Caco-2 (cell line): Measurements from ENCODE around the gene HADH. TPM values are rescaled to one million over a fixed set of nuclear protein-coding genes. Genes with fewer than 3 reads are reported as not detected.

Experiments used
- BruUV-seq: library from RNA; stranded (reverse); fragments of 400-500 nt; replicated peaks from 2 replicates; lab custom pipeline; 2021; lab: Mats Ljungman, UMichigan
- CTCF ChIA-PET: fragments of 300-600 bp; sonication (Branson Sonifier 250); formaldehyde crosslinking; loops from one replicate; lab custom pipeline; 2022; ENCODE audit warnings: antibody characterized with exemption; lab: Charles Lee
- POLR2A ChIA-PET: fragments of 300-600 bp; sonication (Branson Sonifier 250); formaldehyde crosslinking; loops from one replicate; lab custom pipeline; 2022; ENCODE audit warnings: antibody characterized with exemption; lab: Charles Lee
- DNase-seq, 2 experiments: peaks; one replicate each; pipeline versions ENCODE4 v3.0.0 to v3.0.0-alpha.2; 2020 to 2022
- H3K27me3 ChIP-seq: replicated peaks from 2 replicates; pipeline ENCODE4 v1.6.0; 2011; ENCODE audit warnings: low read length; ENCODE audit not compliant: control insufficient read depth, insufficient read depth
- H3K36me3 ChIP-seq: 2 replicates; pipeline ENCODE4 v1.5.1; 2011; ENCODE audit warnings: low read length; ENCODE audit not compliant: control insufficient read depth, insufficient read depth
- H3K4me1 ChIP-seq: fragments of 250-450 bp; sonication (Bioruptor Pico); 2 replicates; pipeline ENCODE4 v1.5.1; 2020; ENCODE audit warnings: mild to moderate bottlenecking
- H3K4me3 ChIP-seq: 2 replicates; pipeline ENCODE4 v1.5.1; 2011; ENCODE audit warnings: low read depth, mild to moderate bottlenecking, control low read depth, low read length
- H3K9me3 ChIP-seq: fragments of 250-450 bp; sonication (Bioruptor Pico); 2 replicates; pipeline ENCODE4 v1.5.1; 2020; ENCODE audit warnings: mild to moderate bottlenecking, moderate library complexity
- H3K27ac Mint-ChIP-seq: one replicate; pipeline ENCODE4 v1.8.0; 2022; ENCODE audit warnings: mixed read lengths; ENCODE audit not compliant: unreplicated experiment
- H3K27me3 Mint-ChIP-seq: one replicate; pipeline ENCODE4 v1.8.0; 2022; ENCODE audit warnings: mixed read lengths; ENCODE audit not compliant: insufficient read depth, unreplicated experiment
- H3K36me3 Mint-ChIP-seq: one replicate; pipeline ENCODE4 v1.8.0; 2022; ENCODE audit warnings: mild to moderate bottlenecking, mixed read lengths; ENCODE audit not compliant: insufficient read depth, unreplicated experiment
- H3K4me1 Mint-ChIP-seq: one replicate; pipeline ENCODE4 v1.8.0; 2022; ENCODE audit warnings: low read depth, mixed read lengths; ENCODE audit not compliant: unreplicated experiment
- H3K4me3 Mint-ChIP-seq: one replicate; pipeline ENCODE4 v1.8.0; 2022; ENCODE audit warnings: mild to moderate bottlenecking, moderate library complexity, mixed read lengths; ENCODE audit not compliant: unreplicated experiment
- H3K9me3 Mint-ChIP-seq: one replicate; pipeline ENCODE4 v1.8.0; 2022; ENCODE audit warnings: mixed read lengths; ENCODE audit not compliant: unreplicated experiment
- CTCF ChIP-seq, 2 experiments: fragments of 200-600 bp in 1 of 2; IDR thresholded peaks; 1 replicate in 1 of 2; 2 replicates in 1 of 2; pipeline versions ENCODE4 v1.5.1 to v1.8.0; 2011 to 2022; ENCODE audit warnings: antibody characterized with exemption in 1 of 2, control low read depth in 1 of 2, inconsistent platforms in 1 of 2, low read depth in 1 of 2, low read length in 1 of 2, mild to moderate bottlenecking in 1 of 2, moderate library complexity in 1 of 2; ENCODE audit not compliant: insufficient read depth in 1 of 2, severe bottlenecking in 1 of 2, unreplicated experiment in 1 of 2
- intact Hi-C: fragments of 100-400 bp; cut with micrococcal nuclease; formaldehyde crosslinking; loops from one replicate; pipeline ENCODE4 v1.10.0; 2022; ENCODE audit not compliant: unreplicated experiment
- total RNA-seq: library from RNA; stranded (reverse); gene quantifications from 2 replicates; pipeline ENCODE4 v1.2.3, GENCODE V29; 2022

HADH gene
- total RNA-seq, 1 experiment from 2014 or later = 35.8 TPM

GRCh38 chr4:108070775-108071174, 81.1 kb downstream of the HADH start:
- Histone ChIP-seq H3K4me3 (no peak overlapping the region), H3K4me1 (no peaks in the 10 kb centered on the region), H3K36me3 (no peaks in the 10 kb centered on the region), H3K9me3 (no peaks in the 10 kb centered on the region), H3K27me3 (no peaks in the 10 kb centered on the region)
- Mint-ChIP-seq H3K4me3 (no peak overlapping the region), H3K27ac (no peak overlapping the region), H3K9me3 (no peaks in the 10 kb centered on the region), H3K4me1 (no peaks in the 10 kb centered on the region), H3K27me3 (no peaks in the 10 kb centered on the region), H3K36me3 (peaks cover 5% of the 10 kb centered on the region)
- intact Hi-C loops = no loop called here
- POLR2A ChIA-PET = no interaction called here
- no peak for TF ChIP-seq CTCF (IDR thresholded peaks at IDR 0.05; ENCODE audit: insufficient read depth in 1 of 2, low read depth in 1 of 2, low read length in 1 of 2, severe bottlenecking in 1 of 2, unreplicated experiment in 1 of 2)
- no peak for DNase-seq
- CTCF ChIA-PET = no interaction called here
- no TSS peak for BruUV-seq

GRCh38 chr4:108072300-108072699, 82.6 kb downstream of the HADH start:
- intact Hi-C loops = no loop called here
- Histone ChIP-seq H3K4me1 (no peaks in the 10 kb centered on the region), H3K36me3 (no peaks in the 10 kb centered on the region), H3K27me3 (no peaks in the 10 kb centered on the region), H3K9me3 (no peaks in the 10 kb centered on the region), H3K4me3 (no peak overlapping the region)
- no peak overlapping the region for H3K27ac Mint-ChIP-seq
- no peak for TF ChIP-seq CTCF (IDR thresholded peaks at IDR 0.05; ENCODE audit: insufficient read depth in 1 of 2, low read depth in 1 of 2, low read length in 1 of 2, severe bottlenecking in 1 of 2, unreplicated experiment in 1 of 2)
- no TSS peak for BruUV-seq
- ChIA-PET POLR2A (no interaction called here), CTCF (no interaction called here)
- H3K4me3 Mint-ChIP-seq = no peak overlapping the region
- no peaks in the 10 kb centered on the region for H3K27me3 Mint-ChIP-seq
- no peaks in the 10 kb centered on the region for H3K4me1 Mint-ChIP-seq
- no peaks in the 10 kb centered on the region for H3K36me3 Mint-ChIP-seq
- H3K9me3 Mint-ChIP-seq = no peaks in the 10 kb centered on the region
- no peak for DNase-seq

GRCh38 chr4:108078024-108078733, 88.5 kb downstream of the HADH start:
- Mint-ChIP-seq H3K4me3 (no peak overlapping the region), H3K27ac (no peak overlapping the region), H3K36me3 (no peaks in the 10 kb centered on the region), H3K27me3 (peaks cover 3% of the 10 kb centered on the region), H3K9me3 (no peaks in the 10 kb centered on the region), H3K4me1 (no peaks in the 10 kb centered on the region)
- intact Hi-C loops = no loop called here
- Histone ChIP-seq H3K36me3 (no peaks in the 10 kb centered on the region), H3K4me1 (no peaks in the 10 kb centered on the region), H3K4me3 (no peak overlapping the region), H3K9me3 (no peaks in the 10 kb centered on the region), H3K27me3 (no peaks in the 10 kb centered on the region)
- DNase-seq = no peak
- CTCF ChIA-PET = no interaction called here
- no TSS peak for BruUV-seq
- no peak for TF ChIP-seq CTCF (IDR thresholded peaks at IDR 0.05; ENCODE audit: insufficient read depth in 1 of 2, low read depth in 1 of 2, low read length in 1 of 2, severe bottlenecking in 1 of 2, unreplicated experiment in 1 of 2)
- POLR2A ChIA-PET = no interaction called here
